ENCODE measurements around the gene KDSR.

The KDSR gene

GRCh38 chr18:63367053-63367953, at the start of gene KDSR:
KDSR (minus strand) TSS chr18:63367206; CDS start chr18:63367118, 88 bp downstream.
- DNase-seq (ENCODE audit: low spot score) (peak; percentile 95), FAIRE-seq (no peak)

- DNase-seq (ENCODE audit: low spot score) (no peak), FAIRE-seq (no peak)
Measured at GRCh38 chr18:63412953-63413352, 45.9 kb upstream of the KDSR start.

DNA sequence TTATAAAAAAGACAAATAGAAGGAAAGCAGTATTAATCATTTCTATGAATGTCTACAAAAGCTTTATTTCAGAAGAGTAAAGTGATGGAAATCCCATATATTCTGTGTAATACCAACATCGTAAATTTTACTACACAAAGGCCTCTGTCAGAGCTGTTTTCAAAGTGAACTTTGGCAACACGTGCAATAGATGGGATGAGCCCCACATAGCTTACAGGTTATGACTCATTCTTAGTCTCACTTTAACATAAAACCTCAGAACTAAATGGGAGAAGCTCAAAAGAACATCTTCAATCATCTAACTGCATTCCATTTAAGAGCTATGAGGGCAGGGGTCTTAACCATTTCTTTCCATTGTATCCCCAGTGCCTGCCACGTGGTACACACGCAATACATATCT, 43.8 kb upstream of the KDSR start:
- DNase-seq (ENCODE audit: low spot score) (no peak), FAIRE-seq (no peak)

- no peak for FAIRE-seq
- no peak for DNase-seq (ENCODE audit: low spot score)
Measured at GRCh38 chr18:63409301-63409700, 42.3 kb upstream of the KDSR start.

- DNase-seq (ENCODE audit: low spot score) (no peak), FAIRE-seq (no peak)
Measured at GRCh38 chr18:63407734-63408133, 40.7 kb upstream of the KDSR start.

DNA sequence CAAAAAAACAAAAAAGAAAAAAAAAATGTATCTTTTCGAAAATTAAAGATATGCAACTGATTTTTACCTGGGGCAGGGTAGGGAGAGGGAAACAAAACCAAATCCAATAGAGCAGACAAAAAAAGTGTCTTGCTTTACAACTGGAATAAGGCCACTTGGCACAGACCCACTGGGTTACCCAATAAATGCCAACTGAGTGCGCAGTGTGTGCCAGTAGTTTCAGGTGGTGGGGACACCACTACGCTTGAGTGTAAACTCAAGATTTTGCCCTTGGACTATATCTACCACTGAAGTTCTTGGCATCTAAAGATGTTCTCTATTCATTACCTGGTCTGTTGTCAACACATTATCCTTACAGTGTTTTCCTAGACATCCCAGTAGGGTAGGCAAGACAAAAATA, 39.0 kb upstream of the KDSR start:
- FAIRE-seq: no peak

DNA sequence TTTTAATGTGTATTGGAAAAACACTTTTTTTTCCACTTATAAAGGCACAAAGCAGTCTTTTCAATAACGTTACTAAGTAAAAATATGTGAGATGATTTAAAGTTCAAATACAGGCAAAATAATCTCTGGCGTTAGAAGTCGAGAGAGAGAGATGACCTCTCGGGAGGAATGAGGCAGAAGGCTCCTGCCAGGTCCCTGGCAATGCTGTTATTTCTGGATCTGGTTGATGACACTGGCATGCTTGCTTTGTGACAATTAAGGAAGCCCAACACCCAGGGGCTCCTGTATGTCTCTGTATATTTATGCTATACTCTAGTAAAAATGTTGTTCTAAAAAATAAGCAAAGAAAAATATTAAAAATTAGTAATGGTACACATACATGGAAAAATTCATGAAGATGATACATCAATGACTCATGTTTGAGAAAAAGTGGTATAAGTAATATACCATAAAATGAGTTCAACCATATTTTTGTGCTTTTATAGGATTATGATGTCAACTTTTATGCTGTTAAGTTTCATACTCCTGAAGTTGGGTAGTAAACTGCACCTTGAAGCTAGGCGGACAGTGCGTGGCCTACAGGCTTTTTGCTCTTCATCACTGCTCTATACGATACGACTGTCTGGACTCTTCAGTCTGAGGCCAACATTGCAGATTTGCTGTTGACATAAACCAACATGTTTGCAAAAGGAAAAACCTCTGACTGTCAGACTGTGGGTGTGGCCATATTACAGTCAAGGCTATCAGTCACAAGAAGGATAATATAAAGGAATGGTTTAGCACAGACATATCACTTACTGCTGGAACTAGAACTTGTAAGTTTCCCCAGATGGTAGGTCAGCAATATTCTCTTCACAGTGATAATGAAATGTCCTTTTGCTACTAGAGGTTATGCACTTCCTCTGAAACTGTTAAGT, 35.5 kb upstream of the KDSR start:
- DNase-seq (ENCODE audit: low spot score): no peak

More for the DNA sequence above, 39.0 kb upstream of the KDSR start:
- no peak for DNase-seq (ENCODE audit: low spot score)

GRCh38 chr18:63399300-63399699, 32.3 kb upstream of the KDSR start:
- DNase-seq (ENCODE audit: low spot score): no peak
- no peak for FAIRE-seq

More for the DNA sequence above, 35.5 kb upstream of the KDSR start:
- FAIRE-seq: no peak

DNA sequence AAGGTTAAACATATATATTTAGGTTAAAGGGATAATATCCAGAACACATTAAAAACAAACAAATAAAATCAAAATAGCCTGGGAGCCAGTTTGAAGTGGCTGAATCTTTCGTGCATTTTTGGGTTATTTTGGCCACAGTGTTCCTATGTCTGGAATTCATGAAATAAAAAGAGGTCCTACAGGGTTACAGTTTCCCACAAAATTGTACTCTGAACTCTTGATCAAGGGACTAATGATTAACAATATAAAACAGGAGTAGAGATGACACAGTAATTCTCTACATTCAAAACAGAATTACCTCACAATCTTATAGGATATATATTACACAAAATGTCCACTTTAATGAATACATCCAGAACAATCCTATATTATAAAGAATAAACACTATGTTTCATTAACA, 30.3 kb upstream of the KDSR start:
- DNase-seq (ENCODE audit: low spot score) (no peak), FAIRE-seq (no peak)

GRCh38 chr18:63395503-63395902, 28.5 kb upstream of the KDSR start:
- DNase-seq (ENCODE audit: low spot score): no peak
- FAIRE-seq: no peak

GRCh38 chr18:63394954-63395353, 27.9 kb upstream of the KDSR start:
- FAIRE-seq (no peak), DNase-seq (ENCODE audit: low spot score) (no peak)

GRCh38 chr18:63387861-63388260, 20.9 kb upstream of the KDSR start:
- FAIRE-seq: no peak
- DNase-seq (ENCODE audit: low spot score): no peak

DNA sequence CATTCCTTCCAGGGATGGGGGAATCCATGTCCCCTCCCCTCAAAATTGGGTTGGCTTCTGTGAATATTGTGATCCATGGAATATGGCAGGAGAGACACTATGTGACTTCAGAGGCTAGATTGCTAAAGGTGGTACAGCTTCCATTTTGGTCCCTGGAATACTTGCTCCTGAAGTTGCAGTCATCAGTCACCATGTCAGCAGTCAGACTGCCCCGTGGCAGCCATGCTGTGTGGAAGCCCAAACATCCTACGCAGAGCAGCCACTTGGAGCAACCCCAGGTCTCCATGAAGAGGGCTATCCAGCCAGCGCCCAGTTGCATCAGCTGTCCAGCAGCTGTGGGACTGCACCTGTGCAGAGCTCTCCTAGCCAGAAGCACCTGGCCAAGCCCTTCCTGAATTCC, 15.8 kb upstream of the KDSR start:
- DNase-seq (ENCODE audit: low spot score): no peak
- FAIRE-seq: no peak

DNA sequence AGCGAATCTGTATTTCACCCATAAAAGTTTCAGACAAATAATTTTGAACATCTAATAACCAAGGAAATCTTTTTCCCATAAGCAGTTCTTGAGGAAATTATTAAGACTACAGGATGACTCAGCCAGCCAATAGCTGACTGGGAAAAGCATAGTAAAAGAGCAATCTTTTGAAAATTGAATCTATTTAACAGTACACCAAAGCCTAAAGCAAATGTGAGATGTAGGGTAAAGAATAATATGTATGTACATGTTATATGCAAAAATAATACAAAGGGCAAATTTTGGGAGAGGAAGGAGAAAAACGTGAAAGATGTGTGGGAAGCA, 12.6 kb upstream of the KDSR start:
- FAIRE-seq (no peak), DNase-seq (ENCODE audit: low spot score) (no peak)

DNA sequence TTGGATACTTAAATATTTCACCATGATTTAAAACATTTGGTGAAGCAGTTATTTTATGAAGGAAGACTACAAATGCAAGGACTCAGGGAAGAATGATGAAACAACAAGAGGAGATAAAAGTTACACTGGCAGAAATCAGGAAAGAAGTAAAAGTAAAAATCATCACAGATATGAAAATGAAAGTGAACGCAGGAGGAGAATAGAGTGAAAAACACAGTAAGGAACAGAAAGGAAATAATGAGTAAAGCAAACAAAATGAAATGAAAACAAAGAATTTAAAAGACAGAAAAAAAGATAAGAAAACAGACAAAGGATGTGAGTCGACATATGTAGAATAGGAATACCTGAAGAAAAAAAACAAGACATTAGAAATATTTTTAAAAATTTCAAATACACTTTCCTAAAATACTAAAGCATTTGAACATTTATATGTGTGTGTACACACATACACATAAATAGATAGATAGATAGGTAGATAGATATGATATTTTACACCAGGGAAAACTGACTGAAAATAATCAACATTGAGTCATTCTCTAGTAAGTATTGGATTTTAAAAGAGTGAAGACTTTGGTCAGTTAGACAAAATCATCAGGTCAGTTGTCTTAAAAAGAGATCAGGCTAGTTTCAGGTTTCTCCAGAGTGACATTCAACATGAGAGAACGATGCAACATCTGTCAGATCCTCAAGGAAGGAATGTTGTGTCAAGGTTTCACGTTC, 12.1 kb upstream of the KDSR start:
- no peak for FAIRE-seq
- no peak for DNase-seq (ENCODE audit: low spot score)

- no peak for DNase-seq (ENCODE audit: low spot score)
- no peak for FAIRE-seq
Measured at GRCh38 chr18:63377275-63377980, 10.4 kb upstream of the KDSR start.

GRCh38 chr18:63376538-63376937, 9.5 kb upstream of the KDSR start:
- DNase-seq (ENCODE audit: low spot score) (no peak), FAIRE-seq (no peak)

DNA sequence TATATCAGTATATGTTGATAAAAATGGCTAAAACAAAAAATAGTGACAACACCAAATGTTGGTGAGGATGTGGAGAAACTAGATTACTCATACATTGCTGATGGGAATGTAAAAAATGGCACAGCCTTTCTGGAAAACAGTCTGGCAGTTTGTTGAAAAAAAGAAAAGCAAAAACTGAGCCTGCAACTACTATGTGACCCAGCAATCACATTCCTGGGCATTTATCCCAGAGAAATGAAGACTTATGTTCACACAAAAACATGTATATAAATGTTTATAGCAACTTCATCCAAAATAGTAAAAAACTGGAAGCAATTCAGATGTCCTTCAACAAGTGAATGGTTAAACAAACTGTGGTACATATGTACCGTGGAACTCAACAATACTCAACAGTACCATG, 7.5 kb upstream of the KDSR start:
- FAIRE-seq (no peak), DNase-seq (ENCODE audit: low spot score) (no peak)

DNA sequence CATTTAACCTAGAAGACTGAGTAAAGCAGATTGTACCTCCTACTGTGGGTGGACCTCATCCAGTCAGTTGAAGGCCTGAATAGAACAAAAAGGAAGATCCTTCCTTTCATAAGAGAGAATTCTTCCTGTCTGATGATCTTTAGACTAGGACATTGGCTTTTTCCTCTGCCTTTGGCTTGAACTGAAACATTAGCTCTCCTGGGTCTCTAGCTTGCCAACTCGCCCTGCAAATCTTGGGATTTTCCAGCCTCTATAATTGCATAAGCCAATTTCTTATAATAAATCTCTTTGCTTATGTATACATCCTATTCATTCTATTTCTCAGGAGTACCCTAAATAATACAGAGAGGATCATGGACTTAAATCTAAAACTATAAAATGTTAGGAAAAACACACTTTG, 6.2 kb upstream of the KDSR start:
- FAIRE-seq (no peak), DNase-seq (ENCODE audit: low spot score) (no peak)

DNA sequence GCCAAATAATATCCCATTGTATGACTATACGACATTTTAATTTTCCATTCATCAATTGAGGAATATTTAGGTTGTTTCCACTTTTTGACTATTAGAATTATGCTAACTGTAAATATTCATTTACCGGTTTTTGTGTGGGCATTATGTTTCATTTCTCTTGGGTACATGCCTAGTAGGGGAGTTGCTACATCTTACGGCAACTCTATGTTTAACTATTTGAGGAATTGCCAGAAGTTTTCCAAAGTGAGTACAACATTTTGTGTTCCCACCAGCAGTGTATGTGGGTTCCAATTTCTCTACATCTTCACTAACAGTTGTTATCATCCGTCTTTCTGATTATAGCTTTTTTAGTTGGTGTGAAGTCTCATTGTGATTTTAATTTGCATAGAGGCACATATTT, 1.6 kb upstream of the KDSR start:
- DNase-seq (ENCODE audit: low spot score): no peak
- no peak for FAIRE-seq
